Left lung (tissue), 10 donors: ENCODE results near the gene ATXN7. TPM values are rescaled to one million over a fixed set of nuclear protein-coding genes. Genes with fewer than 3 reads are reported as not detected.

ENCODE experiments used
- ATAC-seq: fragments of 200-7000 bp; cut with Tn5 transposase; one replicate; pipeline ENCODE4 v1.9.1; 2020; ENCODE audit warnings: moderate library complexity
- DNase-seq, 4 donors: peaks; one replicate each; pipeline ENCODE4 v3.0.0-alpha.2; 2013 to 2020
- H3K27ac ChIP-seq, 2 donors: fragments of 200-600 bp; sonication (generic) in 1 of 2; one replicate each; pipeline versions ENCODE4 v1.5.0 to v1.8.0; 2020 to 2021
- H3K27me3 ChIP-seq, 2 donors: fragments of 200-600 bp; sonication (generic) in 1 of 2; one replicate each; pipeline versions ENCODE4 v1.5.0 to v1.8.0; 2020 to 2021
- H3K36me3 ChIP-seq, 2 donors: fragments of 200-600 bp; sonication (generic) in 1 of 2; one replicate each; pipeline versions ENCODE4 v1.5.0 to v1.8.0; 2020 to 2021
- H3K4me1 ChIP-seq, 2 donors: fragments of 200-600 bp; one replicate each; pipeline ENCODE4 v1.8.0; 2021
- H3K4me3 ChIP-seq, 2 donors: fragments of 200-600 bp; sonication (generic) in 1 of 2; one replicate each; pipeline versions ENCODE4 v1.5.0 to v1.8.0; 2020 to 2021; ENCODE audit warnings: mild to moderate bottlenecking in 1 of 2
- H3K9me3 ChIP-seq, 2 donors: fragments of 200-600 bp; sonication (generic) in 1 of 2; one replicate each; pipeline versions ENCODE4 v1.5.0 to v1.8.0; 2020 to 2021
- CTCF ChIP-seq, 2 donors: fragments of 200-600 bp; sonication (generic) in 1 of 2; IDR thresholded peaks; one replicate each; pipeline versions ENCODE4 v1.5.0 to v1.8.0; 2021; ENCODE audit warnings: antibody characterized with exemption in 2 of 2
- intact Hi-C, 2 donors: fragments of 100-400 bp; cut with DNase I; formaldehyde crosslinking; loops; one replicate each; pipeline versions ENCODE4 v1.11.2 to v1.14.2; 2022
- polyA plus RNA-seq, 6 donors: library from polyadenylated mRNA; unstranded; fragments of 120-200 nt; gene quantifications; one replicate each; pipeline ENCODE4 v1.2.1, GENCODE V29; 2013; ENCODE audit not compliant: insufficient read length in 6 of 6
- total RNA-seq, 2 donors: library from RNA; stranded (reverse); fragmentation: NEBNext Ultra II Directional; extraction: Animal tissue kit (Norgen Biotek cat#: 25700); gene quantifications; one replicate each; pipeline ENCODE4 v1.2.1, GENCODE V29; 2021
- donor health status: DM: no; HTN: yes; CAD: no.
- donor health status: DM: no; HTN: no; CAD: no.

The ATXN7 gene
- total and polyA plus RNA-seq, 8 donors: 23.4 to 32.5 (median 26.0) TPM

GRCh38 chr3:63990733-63991132, 127.1 kb downstream of the ATXN7 start:
- ATAC-seq (no peak), DNase-seq (no peak)
- peaks cover 4 to 76% of the 10 kb centered on the region in 2 donors for H3K36me3 ChIP-seq
- TF ChIP-seq CTCF (IDR thresholded peaks at IDR 0.05): no peak
- no peaks in the 10 kb centered on the region for H3K27me3 ChIP-seq
- H3K4me1 ChIP-seq: peaks cover 0 to 16% of the 10 kb centered on the region in 2 donors
- H3K9me3 ChIP-seq: no peaks in the 10 kb centered on the region
- no peak overlapping the region for H3K4me3 ChIP-seq
- intact Hi-C loops: loop anchor here in 1 of 2 donors (10.0 kb wide), 1 partner anchor 636 kb away; no protein-coding TSS in a partner anchor
- H3K27ac ChIP-seq: no peak overlapping the region

DNA sequence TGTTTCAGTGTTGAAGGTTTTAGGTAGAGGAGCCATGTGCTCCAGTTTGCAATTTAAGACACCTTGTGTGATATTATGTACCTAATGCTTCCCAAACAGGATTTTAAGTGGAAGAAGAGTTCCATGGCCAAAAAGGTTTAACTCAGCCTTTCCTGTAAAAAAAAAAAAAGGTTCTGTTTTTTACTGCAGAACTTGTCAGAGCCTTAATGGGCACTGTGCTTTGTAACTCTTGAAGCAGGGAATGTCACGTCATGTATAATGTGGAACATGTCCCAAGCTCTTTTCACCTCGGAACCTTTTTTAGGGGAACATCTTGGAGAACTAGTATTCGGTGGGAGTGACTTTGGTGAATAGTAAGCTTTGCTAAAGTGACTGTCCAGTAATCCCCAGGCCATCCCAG, 128.0 kb downstream of the ATXN7 start:
- DNase-seq (no peak), ATAC-seq (no peak)
- intact Hi-C loops: loop anchor here in 1 of 2 donors (10.0 kb wide), 1 partner anchor 637 kb away; no protein-coding TSS in a partner anchor
- Histone ChIP-seq H3K9me3 (no peaks in the 10 kb centered on the region), H3K4me3 (no peak overlapping the region), H3K27ac (no peak overlapping the region), H3K36me3 (peaks cover 4 to 76% of the 10 kb centered on the region in 2 donors), H3K27me3 (no peaks in the 10 kb centered on the region), H3K4me1 (peaks cover 0 to 16% of the 10 kb centered on the region in 2 donors)
- TF ChIP-seq CTCF (IDR thresholded peaks at IDR 0.05): no peak

GRCh38 chr3:63992516-63993209, 129.0 kb downstream of the ATXN7 start:
- TF ChIP-seq CTCF (IDR thresholded peaks at IDR 0.05): no peak
- Histone ChIP-seq H3K4me1 (peaks cover 0 to 16% of the 10 kb centered on the region in 2 donors), H3K36me3 (peaks cover 4 to 79% of the 10 kb centered on the region in 2 donors), H3K9me3 (no peaks in the 10 kb centered on the region), H3K27ac (no peak overlapping the region), H3K27me3 (no peaks in the 10 kb centered on the region), H3K4me3 (no peak overlapping the region)
- intact Hi-C loops: loop anchor here in 1 of 2 donors (10.0 kb wide), 1 partner anchor 638 kb away; no protein-coding TSS in a partner anchor
- DNase-seq (no peak), ATAC-seq (no peak)

GRCh38 chr3:63993653-63994079, 130.0 kb downstream of the ATXN7 start:
- Histone ChIP-seq H3K4me1 (peaks cover 0 to 16% of the 10 kb centered on the region in 2 donors), H3K36me3 (peaks cover 4 to 77% of the 10 kb centered on the region in 2 donors), H3K27ac (no peak overlapping the region), H3K9me3 (no peaks in the 10 kb centered on the region), H3K27me3 (no peaks in the 10 kb centered on the region), H3K4me3 (no peak overlapping the region)
- TF ChIP-seq CTCF (IDR thresholded peaks at IDR 0.05): peak; percentile 93 to 94
- intact Hi-C loops: loop anchor here in 1 of 2 donors (10.0 kb wide), 1 partner anchor 639 kb away; no protein-coding TSS in a partner anchor
- DNase-seq (peak; percentile 56 to 81 (median 70)), ATAC-seq (peak; percentile 98)

DNA sequence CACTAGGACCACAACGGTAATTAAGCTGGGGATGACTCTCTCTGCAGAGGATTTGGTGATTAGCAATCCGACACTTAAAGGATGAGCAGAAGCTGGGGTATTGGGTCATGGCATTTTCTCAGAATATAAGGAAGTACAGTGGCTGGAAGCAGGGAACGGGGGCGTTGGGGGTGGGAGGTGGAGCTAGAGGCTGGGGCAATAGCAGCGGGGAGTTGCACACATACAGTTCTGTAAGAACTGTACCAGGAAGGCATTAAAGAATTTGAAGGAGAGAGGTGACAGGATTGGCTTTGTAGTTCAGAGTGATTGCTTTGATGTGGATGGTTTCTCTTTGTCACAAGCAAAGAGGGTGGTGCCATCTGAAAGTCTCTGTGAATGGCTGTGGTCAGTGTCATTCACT, 131.4 kb downstream of the ATXN7 start:
- TF ChIP-seq CTCF (IDR thresholded peaks at IDR 0.05): no peak
- H3K36me3 ChIP-seq: peaks cover 4 to 77% of the 10 kb centered on the region in 2 donors
- H3K27ac ChIP-seq: no peak overlapping the region
- H3K27me3 ChIP-seq: no peaks in the 10 kb centered on the region
- DNase-seq: peak in 2 of 4 donors; percentile 55 to 63
- ATAC-seq: peak; percentile 6
- H3K4me1 ChIP-seq: peaks cover 0 to 16% of the 10 kb centered on the region in 2 donors
- intact Hi-C loops: loop anchor here in 1 of 2 donors (10.0 kb wide), 1 partner anchor 640 kb away; no protein-coding TSS in a partner anchor
- no peaks in the 10 kb centered on the region for H3K9me3 ChIP-seq
- no peak overlapping the region for H3K4me3 ChIP-seq
